ENCODE results near the gene SHC2.

DNA sequence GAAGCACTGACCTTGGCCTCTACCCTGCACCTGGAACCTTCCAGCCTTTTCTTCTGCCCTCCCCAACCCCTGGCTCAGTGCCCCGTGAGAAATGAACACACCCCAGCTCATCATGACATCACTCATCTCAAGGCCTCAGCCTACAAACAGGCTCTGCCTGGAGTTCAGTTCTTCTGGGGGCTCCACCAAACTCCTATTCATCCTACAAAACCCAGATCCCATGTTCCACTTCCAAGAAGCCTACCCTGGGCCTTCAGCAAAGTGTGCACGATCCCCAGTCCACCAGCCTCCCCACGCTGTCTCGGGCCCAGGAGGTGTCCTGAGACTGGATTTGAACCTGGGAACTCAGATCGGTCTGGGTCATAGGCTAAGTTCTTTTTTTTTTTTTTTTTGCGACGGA is 9.0 kb upstream of the SHC2 start:
- TF ChIP-seq EP300 (IDR thresholded peaks at IDR 0.05; ENCODE audit: low read length) (no peak), RNF2 (IDR thresholded peaks at IDR 0.05) (no peak), CREB1 (IDR thresholded peaks at IDR 0.05) (no peak), CREB1 (CRISPR knock-in tag; IDR thresholded peaks at IDR 0.05) (no peak)

Measured in K562 (cell line).